ENCODE data around the gene SND1.

The SND1 gene

GRCh38 chr7:127758845-127759244 lies 106.9 kb downstream of the SND1 start:
- Histone ChIP-seq H3K9me3 (replicated peaks; ENCODE audit: insufficient read depth, low read length) (no peaks in the 10 kb centered on the region), H4K20me1 (ENCODE audit: insufficient read depth, low read length) (peaks cover 77% of the 10 kb centered on the region), H3K27ac (ENCODE audit: low read length) (no peak overlapping the region), H3F3A (ENCODE audit: insufficient read depth, low read length) (no peaks in the 10 kb centered on the region), H3K4me1 (ENCODE audit: low read length) (no peaks in the 10 kb centered on the region), H3K9me2 (replicated peaks; ENCODE audit: insufficient read depth, low read length) (no peaks in the 10 kb centered on the region), H3K9ac (ENCODE audit: low read length) (no peak overlapping the region), H3K36me3 (replicated peaks; ENCODE audit: insufficient read depth, low read length) (no peaks in the 10 kb centered on the region), H2AFZ (ENCODE audit: low read length) (no peak overlapping the region), H3K79me2 (ENCODE audit: low read length) (peaks cover 99% of the 10 kb centered on the region), H3K27me3 (replicated peaks; ENCODE audit: insufficient read depth, low read length) (no peaks in the 10 kb centered on the region), H3K4me2 (ENCODE audit: low read depth, low read length) (no peak overlapping the region), H3K4me3 (ENCODE audit: low read length) (no peak overlapping the region)
- DNase-seq, result no peak
- TF ChIP-seq EZH2 (optimal IDR thresholded peaks at IDR 0.05; ENCODE audit: low read depth, low read length) (no peak), CTCF (IDR thresholded peaks at IDR 0.05; ENCODE audit: low read length) (no peak), EZH2phosphoT487 (IDR thresholded peaks at IDR 0.05; ENCODE audit: low read length) (no peak)

GRCh38 chr7:127759945-127760421 lies 108.0 kb downstream of the SND1 start:
- no peaks in the 10 kb centered on the region for H3K9me3 ChIP-seq (replicated peaks; ENCODE audit: insufficient read depth, low read length)
- no peaks in the 10 kb centered on the region for H3K4me1 ChIP-seq (ENCODE audit: low read length)
- H3K27ac ChIP-seq (ENCODE audit: low read length), result no peak overlapping the region
- H3K9ac ChIP-seq (ENCODE audit: low read length), result no peak overlapping the region
- no peak overlapping the region for H3K4me2 ChIP-seq (ENCODE audit: low read depth, low read length)
- TF ChIP-seq EZH2phosphoT487 (IDR thresholded peaks at IDR 0.05; ENCODE audit: low read length), result no peak
- TF ChIP-seq EZH2 (optimal IDR thresholded peaks at IDR 0.05; ENCODE audit: low read depth, low read length), result no peak
- H3K4me3 ChIP-seq (ENCODE audit: low read length), result no peak overlapping the region
- H3K79me2 ChIP-seq (ENCODE audit: low read length), result peaks cover 99% of the 10 kb centered on the region
- H3K27me3 ChIP-seq (replicated peaks; ENCODE audit: insufficient read depth, low read length), result no peaks in the 10 kb centered on the region
- no peaks in the 10 kb centered on the region for H3F3A ChIP-seq (ENCODE audit: insufficient read depth, low read length)
- no peak overlapping the region for H2AFZ ChIP-seq (ENCODE audit: low read length)
- H3K9me2 ChIP-seq (replicated peaks; ENCODE audit: insufficient read depth, low read length), result no peaks in the 10 kb centered on the region
- no peak for DNase-seq
- no peaks in the 10 kb centered on the region for H3K36me3 ChIP-seq (replicated peaks; ENCODE audit: insufficient read depth, low read length)
- H4K20me1 ChIP-seq (ENCODE audit: insufficient read depth, low read length), result peaks cover 65% of the 10 kb centered on the region

GRCh38 chr7:127760436-127761031 lies 108.5 kb downstream of the SND1 start:
- no peaks in the 10 kb centered on the region for H3K4me1 ChIP-seq (ENCODE audit: low read length)
- no peaks in the 10 kb centered on the region for H3F3A ChIP-seq (ENCODE audit: insufficient read depth, low read length)
- peaks cover 99% of the 10 kb centered on the region for H3K79me2 ChIP-seq (ENCODE audit: low read length)
- no peak overlapping the region for H3K9ac ChIP-seq (ENCODE audit: low read length)
- no peak for TF ChIP-seq EZH2phosphoT487 (IDR thresholded peaks at IDR 0.05; ENCODE audit: low read length)
- TF ChIP-seq CTCF (IDR thresholded peaks at IDR 0.05; ENCODE audit: low read length), result no peak
- no peak for TF ChIP-seq EZH2 (optimal IDR thresholded peaks at IDR 0.05; ENCODE audit: low read depth, low read length)
- H3K9me2 ChIP-seq (replicated peaks; ENCODE audit: insufficient read depth, low read length), result no peaks in the 10 kb centered on the region
- H3K36me3 ChIP-seq (replicated peaks; ENCODE audit: insufficient read depth, low read length), result no peaks in the 10 kb centered on the region
- H3K27ac ChIP-seq (ENCODE audit: low read length), result no peak overlapping the region
- no peak overlapping the region for H3K4me2 ChIP-seq (ENCODE audit: low read depth, low read length)
- H2AFZ ChIP-seq (ENCODE audit: low read length), result no peak overlapping the region
- no peaks in the 10 kb centered on the region for H3K27me3 ChIP-seq (replicated peaks; ENCODE audit: insufficient read depth, low read length)
- H3K4me3 ChIP-seq (ENCODE audit: low read length), result no peak overlapping the region
- no peak for DNase-seq
- H3K9me3 ChIP-seq (replicated peaks; ENCODE audit: insufficient read depth, low read length), result no peaks in the 10 kb centered on the region
- peaks cover 60% of the 10 kb centered on the region for H4K20me1 ChIP-seq (ENCODE audit: insufficient read depth, low read length)

- H3K4me3 ChIP-seq (ENCODE audit: low read length), result no peak overlapping the region
- no peaks in the 10 kb centered on the region for H3K9me3 ChIP-seq (replicated peaks; ENCODE audit: insufficient read depth, low read length)
- H3K9ac ChIP-seq (ENCODE audit: low read length), result no peak overlapping the region
- peaks cover 53% of the 10 kb centered on the region for H4K20me1 ChIP-seq (ENCODE audit: insufficient read depth, low read length)
- peaks cover 99% of the 10 kb centered on the region for H3K79me2 ChIP-seq (ENCODE audit: low read length)
- TF ChIP-seq EZH2phosphoT487 (IDR thresholded peaks at IDR 0.05; ENCODE audit: low read length), result no peak
- TF ChIP-seq EZH2 (optimal IDR thresholded peaks at IDR 0.05; ENCODE audit: low read depth, low read length), result no peak
- H3K27ac ChIP-seq (ENCODE audit: low read length), result no peak overlapping the region
- H3K9me2 ChIP-seq (replicated peaks; ENCODE audit: insufficient read depth, low read length), result no peaks in the 10 kb centered on the region
- no peak overlapping the region for H3K4me2 ChIP-seq (ENCODE audit: low read depth, low read length)
- H3F3A ChIP-seq (ENCODE audit: insufficient read depth, low read length), result no peaks in the 10 kb centered on the region
- no peak overlapping the region for H2AFZ ChIP-seq (ENCODE audit: low read length)
- H3K36me3 ChIP-seq (replicated peaks; ENCODE audit: insufficient read depth, low read length), result no peaks in the 10 kb centered on the region
- no peak for DNase-seq
- H3K4me1 ChIP-seq (ENCODE audit: low read length), result no peaks in the 10 kb centered on the region
- H3K27me3 ChIP-seq (replicated peaks; ENCODE audit: insufficient read depth, low read length), result no peaks in the 10 kb centered on the region
These were observed 109.2 kb downstream of the SND1 start for GRCh38 chr7:127761196-127761595.

Data from MM.1S (cell line).